ENCODE data around the gene ITPKC. TPM values are rescaled to one million over a fixed set of nuclear protein-coding genes. Genes with fewer than 3 reads are reported as not detected.

The ITPKC gene
- polyA plus RNA-seq, 3 donors = 2.7 to 5.7 (median 2.9) TPM

DNA sequence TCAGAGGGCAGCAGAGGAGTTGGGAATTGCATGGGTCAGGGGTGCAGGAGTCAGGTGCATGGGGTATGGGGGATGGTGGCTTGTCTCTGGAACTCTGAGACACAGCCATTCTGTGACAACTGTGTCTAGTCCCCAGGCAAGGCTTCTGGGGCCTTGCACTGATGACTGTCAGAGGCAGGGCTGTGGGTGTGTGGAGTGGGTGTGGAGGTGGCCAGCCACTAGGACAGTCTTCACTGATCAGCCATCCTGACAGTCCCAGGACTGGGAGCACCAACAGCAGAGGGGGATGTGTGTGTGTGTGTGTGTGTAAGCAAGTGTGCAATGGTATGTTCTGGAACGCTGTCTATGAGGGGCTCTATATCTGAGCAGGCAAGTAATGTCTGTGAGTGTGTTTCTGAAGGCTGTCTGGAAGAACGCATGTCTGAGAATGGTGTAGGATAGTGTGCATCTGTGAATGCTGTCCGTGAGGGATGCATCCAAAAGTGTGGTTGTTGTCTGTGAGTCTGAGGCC is 31.8 kb upstream of the ITPKC start:
- Mint-ChIP-seq H3K27me3 (ENCODE audit: low read depth in 3 of 3) (peaks cover 0 to 1% (median 0%) of the 10 kb centered on the region in 3 donors), H3K36me3 (peaks cover 21 to 29% of the 10 kb centered on the region in 2 donors), H3K27ac (peak overlapping the region in 4 of 7 donors; percentile 8 to 62 (median 10)), H3K4me1 (no peaks in the 10 kb centered on the region), H3K4me3 (no peak overlapping the region), H3K9me3 (peaks cover 0 to 4% (median 0%) of the 10 kb centered on the region in 7 donors)
- Histone ChIP-seq H3K9ac (ENCODE audit: insufficient read depth, low read length, poor library complexity, severe bottlenecking) (no peak overlapping the region), H3K27me3 (ENCODE audit: control insufficient read depth in 2 of 2, insufficient read depth in 2 of 2, low read length in 2 of 2) (peaks cover 0 to 3% of the 10 kb centered on the region in 2 donors), H3K4me3 (replicated peaks in 1 of 3; ENCODE audit: low read depth in 2 of 3, low read length in 3 of 3) (no peak overlapping the region), H2AFZ (ENCODE audit: insufficient read depth, low read depth, low read length, poor library complexity, severe bottlenecking) (no peak overlapping the region), H3K4me2 (replicated peaks; ENCODE audit: extremely low read depth, low read length, poor library complexity, severe bottlenecking) (no peak overlapping the region), H3K4me1 (ENCODE audit: control insufficient read depth in 1 of 2, insufficient read depth in 2 of 2, low read length in 2 of 2) (peaks cover 11 to 12% of the 10 kb centered on the region in 2 donors), H4K20me1 (ENCODE audit: insufficient read depth, low read length) (no peaks in the 10 kb centered on the region), H3K36me3 (replicated peaks in 1 of 2; ENCODE audit: control insufficient read depth in 1 of 2, insufficient read depth in 2 of 2, low read length in 2 of 2) (no peaks in the 10 kb centered on the region), H3K79me2 (ENCODE audit: insufficient read depth, low read length) (no peaks in the 10 kb centered on the region), H3K9me3 (replicated peaks in 1 of 2; ENCODE audit: control insufficient read depth in 1 of 2, insufficient read depth in 1 of 2, low read length in 2 of 2) (no peaks in the 10 kb centered on the region), H3K27ac (ENCODE audit: low read depth in 1 of 2, low read length in 2 of 2) (no peak overlapping the region)
- WGBS (ENCODE audit: insufficient coverage) = 95% methylated on average over 3 of the region's 3 CpGs
- no peak for DNase-seq
- TF ChIP-seq, protein P1, sequence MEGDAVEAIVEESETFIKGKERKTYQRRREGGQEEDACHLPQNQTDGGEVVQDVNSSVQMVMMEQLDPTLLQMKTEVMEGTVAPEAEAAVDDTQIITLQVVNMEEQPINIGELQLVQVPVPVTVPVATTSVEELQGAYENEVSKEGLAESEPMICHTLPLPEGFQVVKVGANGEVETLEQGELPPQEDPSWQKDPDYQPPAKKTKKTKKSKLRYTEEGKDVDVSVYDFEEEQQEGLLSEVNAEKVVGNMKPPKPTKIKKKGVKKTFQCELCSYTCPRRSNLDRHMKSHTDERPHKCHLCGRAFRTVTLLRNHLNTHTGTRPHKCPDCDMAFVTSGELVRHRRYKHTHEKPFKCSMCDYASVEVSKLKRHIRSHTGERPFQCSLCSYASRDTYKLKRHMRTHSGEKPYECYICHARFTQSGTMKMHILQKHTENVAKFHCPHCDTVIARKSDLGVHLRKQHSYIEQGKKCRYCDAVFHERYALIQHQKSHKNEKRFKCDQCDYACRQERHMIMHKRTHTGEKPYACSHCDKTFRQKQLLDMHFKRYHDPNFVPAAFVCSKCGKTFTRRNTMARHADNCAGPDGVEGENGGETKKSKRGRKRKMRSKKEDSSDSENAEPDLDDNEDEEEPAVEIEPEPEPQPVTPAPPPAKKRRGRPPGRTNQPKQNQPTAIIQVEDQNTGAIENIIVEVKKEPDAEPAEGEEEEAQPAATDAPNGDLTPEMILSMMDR (IDR thresholded peaks at IDR 0.05) = no peak
- intact Hi-C loops (cut with micrococcal nuclease) = no loop called here

DNA sequence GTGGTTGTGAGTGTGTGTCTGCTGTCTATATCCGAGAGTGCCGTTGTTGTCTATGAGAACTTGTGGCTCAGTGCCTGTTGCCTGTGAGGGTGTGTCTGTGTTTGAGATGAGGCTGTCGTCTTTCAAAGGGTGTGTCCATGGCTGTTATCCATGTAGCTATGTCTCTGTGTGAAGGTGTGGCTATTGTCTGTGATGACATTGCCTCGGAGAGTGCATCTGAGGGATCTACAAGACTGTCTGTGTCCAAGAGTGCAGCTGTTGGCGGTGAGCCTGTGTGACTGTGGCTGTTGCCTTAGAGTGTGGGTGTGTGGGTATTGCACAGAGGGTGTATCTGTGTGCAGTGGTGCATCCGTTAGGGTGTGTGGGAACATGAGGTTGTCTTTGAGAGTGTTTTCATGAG is 31.3 kb upstream of the ITPKC start:
- no peaks in the 10 kb centered on the region for H4K20me1 ChIP-seq (ENCODE audit: insufficient read depth, low read length)
- H3K4me1 Mint-ChIP-seq = no peaks in the 10 kb centered on the region
- no peak for DNase-seq
- H3K4me3 Mint-ChIP-seq = no peak overlapping the region
- H3K9me3 Mint-ChIP-seq = peaks cover 0 to 4% (median 0%) of the 10 kb centered on the region in 7 donors
- no peak overlapping the region for H3K27ac ChIP-seq (ENCODE audit: low read depth in 1 of 2, low read length in 2 of 2)
- H3K4me1 ChIP-seq (ENCODE audit: control insufficient read depth in 1 of 2, insufficient read depth in 2 of 2, low read length in 2 of 2) = peaks cover 12 to 16% of the 10 kb centered on the region in 2 donors
- peak overlapping the region in 3 of 7 donors; percentile 4 to 62 (median 8) for H3K27ac Mint-ChIP-seq
- H3K9ac ChIP-seq (ENCODE audit: insufficient read depth, low read length, poor library complexity, severe bottlenecking) = no peak overlapping the region
- intact Hi-C loops (cut with micrococcal nuclease) = no loop called here
- H3K4me3 ChIP-seq (replicated peaks in 1 of 3; ENCODE audit: low read depth in 2 of 3, low read length in 3 of 3) = no peak overlapping the region
- no peak overlapping the region for H2AFZ ChIP-seq (ENCODE audit: insufficient read depth, low read depth, low read length, poor library complexity, severe bottlenecking)
- no peak overlapping the region for H3K4me2 ChIP-seq (replicated peaks; ENCODE audit: extremely low read depth, low read length, poor library complexity, severe bottlenecking)
- H3K79me2 ChIP-seq (ENCODE audit: insufficient read depth, low read length) = no peaks in the 10 kb centered on the region
- WGBS (ENCODE audit: insufficient coverage) = 97% methylated on average over 6 of the region's 6 CpGs
- H3K27me3 ChIP-seq (ENCODE audit: control insufficient read depth in 2 of 2, insufficient read depth in 2 of 2, low read length in 2 of 2) = peaks cover 0 to 3% of the 10 kb centered on the region in 2 donors
- H3K36me3 Mint-ChIP-seq = peaks cover 21 to 29% of the 10 kb centered on the region in 2 donors
- H3K27me3 Mint-ChIP-seq (ENCODE audit: low read depth in 3 of 3) = peaks cover 0 to 1% (median 0%) of the 10 kb centered on the region in 3 donors
- no peaks in the 10 kb centered on the region for H3K9me3 ChIP-seq (replicated peaks in 1 of 2; ENCODE audit: control insufficient read depth in 1 of 2, insufficient read depth in 1 of 2, low read length in 2 of 2)
- TF ChIP-seq, protein P1 (IDR thresholded peaks at IDR 0.05) = no peak
- H3K36me3 ChIP-seq (replicated peaks in 1 of 2; ENCODE audit: control insufficient read depth in 1 of 2, insufficient read depth in 2 of 2, low read length in 2 of 2) = no peaks in the 10 kb centered on the region
